Measurements from ENCODE around the gene DENND6B.

DENND6B gene

DNA sequence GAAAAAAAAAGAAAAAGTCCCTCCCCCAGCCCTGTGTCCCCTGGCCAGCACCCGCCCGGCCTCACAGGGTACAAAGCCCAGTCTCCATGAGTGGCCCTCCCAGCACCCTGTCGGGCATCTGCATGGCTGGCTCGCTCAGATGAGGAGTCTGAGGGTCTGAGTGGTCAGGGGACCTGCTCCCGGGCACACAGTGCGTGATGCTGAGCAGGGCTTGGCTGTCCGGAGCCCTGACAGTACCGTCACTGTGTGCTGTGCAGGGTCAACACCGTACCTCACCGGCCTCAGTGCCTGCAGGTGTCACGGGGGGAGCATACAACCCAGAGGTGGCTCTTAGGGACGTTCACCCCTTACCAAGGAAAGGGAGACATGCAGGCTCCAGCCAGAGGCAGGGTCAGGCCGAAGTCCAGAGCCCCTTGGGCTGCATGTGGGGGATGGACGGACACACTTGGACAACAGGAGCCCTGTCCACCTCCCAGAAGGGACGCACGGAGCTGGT, 15.8 kb downstream of the DENND6B start:
- H3K4me1 ChIP-seq (ENCODE audit: insufficient read depth, low read length, severe bottlenecking) = peaks cover 31% of the 10 kb centered on the region

GRCh38 chr22:50310031-50310722, 16.6 kb downstream of the DENND6B start:
- TF ChIP-seq CTCF (IDR thresholded peaks at IDR 0.05; ENCODE audit: low read length) (no peak), EZH2 (IDR thresholded peaks at IDR 0.05; ENCODE audit: borderline replicate concordance, low read length) (no peak)

More for the DNA sequence above, 15.8 kb downstream of the DENND6B start:
- Histone ChIP-seq H3K4me3 (ENCODE audit: low read depth, low read length, poor library complexity, severe bottlenecking) (no peak overlapping the region), H3K36me3 (ENCODE audit: insufficient read depth, low read length) (no peaks in the 10 kb centered on the region), H3K27ac (ENCODE audit: low read depth, low read length, poor library complexity, severe bottlenecking) (no peak overlapping the region), H3K79me2 (ENCODE audit: insufficient read depth, low read length) (no peaks in the 10 kb centered on the region), H3K27me3 (ENCODE audit: insufficient read depth, low read length) (peaks cover 11% of the 10 kb centered on the region; the same call in 1 of the 2 replicates), H2AFZ (ENCODE audit: low read length) (no peak overlapping the region), H3K4me2 (ENCODE audit: low read length) (no peak overlapping the region), H3K9me3 (ENCODE audit: low read length) (no peaks in the 10 kb centered on the region), H3K9ac (ENCODE audit: low read length) (no peak overlapping the region), H4K20me1 (ENCODE audit: insufficient read depth, low read length) (no peaks in the 10 kb centered on the region), H3K9me2 (ENCODE audit: low read depth, low read length) (no peaks in the 10 kb centered on the region), H3F3A (ENCODE audit: insufficient read depth, low read length) (no peaks in the 10 kb centered on the region)
- TF ChIP-seq CTCF (IDR thresholded peaks at IDR 0.05; ENCODE audit: low read length) (no peak), EZH2 (IDR thresholded peaks at IDR 0.05; ENCODE audit: borderline replicate concordance, low read length) (no peak)

GRCh38 chr22:50309601-50309991, 17.2 kb downstream of the DENND6B start:
- Histone ChIP-seq H3K4me1 (ENCODE audit: insufficient read depth, low read length, severe bottlenecking) (peaks cover 26% of the 10 kb centered on the region), H3K9ac (ENCODE audit: low read length) (no peak overlapping the region), H3K9me2 (ENCODE audit: low read depth, low read length) (no peaks in the 10 kb centered on the region), H4K20me1 (ENCODE audit: insufficient read depth, low read length) (no peaks in the 10 kb centered on the region), H3K27me3 (ENCODE audit: insufficient read depth, low read length) (peaks cover 21% of the 10 kb centered on the region; the same call in 1 of the 2 replicates), H3K27ac (ENCODE audit: low read depth, low read length, poor library complexity, severe bottlenecking) (no peak overlapping the region), H3K4me3 (ENCODE audit: low read depth, low read length, poor library complexity, severe bottlenecking) (no peak overlapping the region), H3K4me2 (ENCODE audit: low read length) (no peak overlapping the region), H3K9me3 (ENCODE audit: low read length) (no peaks in the 10 kb centered on the region), H3F3A (ENCODE audit: insufficient read depth, low read length) (no peaks in the 10 kb centered on the region), H3K36me3 (ENCODE audit: insufficient read depth, low read length) (no peaks in the 10 kb centered on the region), H3K79me2 (ENCODE audit: insufficient read depth, low read length) (no peaks in the 10 kb centered on the region), H2AFZ (ENCODE audit: low read length) (no peak overlapping the region)
- TF ChIP-seq CTCF (IDR thresholded peaks at IDR 0.05; ENCODE audit: low read length) = no peak
- no peak for TF ChIP-seq EZH2 (IDR thresholded peaks at IDR 0.05; ENCODE audit: borderline replicate concordance, low read length)

More at GRCh38 chr22:50310031-50310722, 16.6 kb downstream of the DENND6B start:
- no peak overlapping the region for H3K27ac ChIP-seq (ENCODE audit: low read depth, low read length, poor library complexity, severe bottlenecking)
- no peak overlapping the region for H2AFZ ChIP-seq (ENCODE audit: low read length)
- H3K9me3 ChIP-seq (ENCODE audit: low read length) = no peaks in the 10 kb centered on the region
- H3K4me2 ChIP-seq (ENCODE audit: low read length) = no peak overlapping the region
- no peak overlapping the region for H3K9ac ChIP-seq (ENCODE audit: low read length)
- H4K20me1 ChIP-seq (ENCODE audit: insufficient read depth, low read length) = no peaks in the 10 kb centered on the region
- peaks cover 19% of the 10 kb centered on the region; the same call in 1 of the 2 replicates for H3K27me3 ChIP-seq (ENCODE audit: insufficient read depth, low read length)
- H3K79me2 ChIP-seq (ENCODE audit: insufficient read depth, low read length) = no peaks in the 10 kb centered on the region
- H3K9me2 ChIP-seq (ENCODE audit: low read depth, low read length) = no peaks in the 10 kb centered on the region
- H3F3A ChIP-seq (ENCODE audit: insufficient read depth, low read length) = no peaks in the 10 kb centered on the region
- H3K4me3 ChIP-seq (ENCODE audit: low read depth, low read length, poor library complexity, severe bottlenecking) = no peak overlapping the region
- H3K36me3 ChIP-seq (ENCODE audit: insufficient read depth, low read length) = no peaks in the 10 kb centered on the region
- peaks cover 32% of the 10 kb centered on the region for H3K4me1 ChIP-seq (ENCODE audit: insufficient read depth, low read length, severe bottlenecking)
